GM12878 (cell line): ENCODE measurements around the gene TM4SF18. TPM values are rescaled to one million over a fixed set of nuclear protein-coding genes. Genes with fewer than 3 reads are reported as not detected.

Experiments used
- ATAC-seq: fragments of 200-7000 bp; cut with Tn5 transposase; 3 replicates; pipeline ENCODE4 v1.9.1; 2020; ENCODE audit warnings: mild to moderate bottlenecking, moderate library complexity
- BruUV-seq: library from RNA; stranded (reverse); fragments of 400-500 nt; replicated peaks from 2 replicates; lab custom pipeline; 2021; lab: Mats Ljungman, UMichigan
- CTCF ChIA-PET: fragments of 300-600 bp; sonication (Branson Sonifier 250); formaldehyde crosslinking; extraction: SDS; loops from one replicate; lab custom pipeline; 2021; ENCODE audit warnings: inconsistent platforms; lab: Yijun Ruan, JAX
- POLR2A ChIA-PET: fragments of 350-600 bp; formaldehyde crosslinking; extraction: SDS; loops from one replicate; lab custom pipeline; 2021; ENCODE audit warnings: inconsistent platforms; lab: Charles Lee
- RAD21 ChIA-PET: fragments of 300-600 bp; sonication (Branson Sonifier 250); formaldehyde crosslinking; loops from one replicate; lab custom pipeline; 2023; ENCODE audit warnings: antibody characterized with exemption; ENCODE audit not compliant: unreplicated experiment; lab: Charles Lee
- SMC1A ChIA-PET: fragments of 300-600 bp; sonication (Branson Sonifier 250); formaldehyde crosslinking; loops from one replicate; lab custom pipeline; 2023; ENCODE audit not compliant: unreplicated experiment, uncharacterized antibody; lab: Charles Lee
- DNase-seq: peaks from one replicate; pipeline ENCODE4 v3.0.0-alpha.2; 2011; ENCODE audit warnings: low read depth, low spot score
- FAIRE-seq: peaks from 3 replicates; lab custom pipeline; 2011; peaks lifted over from hg19 to GRCh38; lab: Jason Lieb, UNC
- H2AFZ ChIP-seq: 2 replicates; pipeline ENCODE4 v1.6.0; 2011; ENCODE audit warnings: low read depth, low read length, control low read depth; ENCODE audit not compliant: control insufficient read depth
- H3K27ac ChIP-seq: 2 replicates; pipeline ENCODE4 v1.5.1; 2011; ENCODE audit warnings: control low read depth; ENCODE audit not compliant: control insufficient read depth, insufficient read depth
- H3K27me3 ChIP-seq, 2 experiments: replicated peaks in 1 of 2; 2 replicates each; pipeline versions ENCODE4 v1.6.0 to v1.6.1; 2011; ENCODE audit warnings: low read length in 1 of 2; ENCODE audit not compliant: control insufficient read depth in 2 of 2, insufficient read depth in 2 of 2
- H3K36me3 ChIP-seq, 2 experiments: 2 replicates each; pipeline ENCODE4 v1.5.1; 2011; ENCODE audit warnings: low read length in 1 of 2; ENCODE audit not compliant: control insufficient read depth in 2 of 2, insufficient read depth in 2 of 2
- H3K4me1 ChIP-seq: 2 replicates; pipeline ENCODE4 v1.6.1; 2011; ENCODE audit warnings: mild to moderate bottlenecking, low read length, moderate library complexity, mixed read lengths; ENCODE audit not compliant: control insufficient read depth, insufficient read depth
- H3K4me2 ChIP-seq: 2 replicates; pipeline ENCODE4 v1.6.0; 2011; ENCODE audit warnings: control low read depth; ENCODE audit not compliant: control insufficient read depth, insufficient read depth
- H3K4me3 ChIP-seq: fragments of 200-600 bp; sonication (generic); 2 replicates; pipeline ENCODE4 v1.5.1; 2016
- H3K79me2 ChIP-seq: 2 replicates; pipeline ENCODE4 v1.6.0; 2011; ENCODE audit warnings: low read length; ENCODE audit not compliant: control insufficient read depth, insufficient read depth
- H3K9ac ChIP-seq: 2 replicates; pipeline ENCODE4 v1.8.0; 2011; ENCODE audit warnings: low read length, control low read depth, mixed read lengths; ENCODE audit not compliant: control insufficient read depth, insufficient read depth
- H3K9me3 ChIP-seq: replicated peaks from 3 replicates; pipeline ENCODE4 v1.5.1; 2011; ENCODE audit warnings: mild to moderate bottlenecking, low read length; ENCODE audit not compliant: control insufficient read depth, insufficient read depth
- H4K20me1 ChIP-seq: 2 replicates; pipeline ENCODE4 v1.6.0; 2011; ENCODE audit not compliant: control insufficient read depth, insufficient read depth
- CUX1 ChIP-seq: IDR thresholded peaks from 2 replicates; pipeline ENCODE4 v1.6.1; 2012; ENCODE audit warnings: improper control_type of control experiment, low read depth, low read length; ENCODE audit not compliant: insufficient replicate concordance
- HSF1 ChIP-seq: fragments of 150-350 bp; IDR thresholded peaks from 2 replicates; pipeline ENCODE4 v1.6.1; 2014; ENCODE audit warnings: mild to moderate bottlenecking, low read depth, low read length
- NR2F1 ChIP-seq: fragments of 450-650 bp; conservative IDR thresholded peaks from 2 replicates; pipeline ENCODE4 v1.6.1; 2017; ENCODE audit warnings: mild to moderate bottlenecking
- RBBP5 ChIP-seq: fragments of 200-600 bp; sonication (generic); conservative IDR thresholded peaks from 2 replicates; pipeline ENCODE4 v1.6.1; 2016
- RFX5 ChIP-seq: IDR thresholded peaks from 2 replicates; pipeline ENCODE4 v1.6.1; 2011; ENCODE audit warnings: low read depth, low read length, improper control_type of control experiment
- WGBS: methylation state at CpG from one replicate; pipeline ENCODE4 v1.1.6; 2016; ENCODE audit warnings: low lambda C conversion rate; ENCODE audit not compliant: insufficient replicate concordance, insufficient coverage; ENCODE audit errors: missing lambda C conversion rate; 5-methylcytosine and 5-hydroxymethylcytosine counted together
- in situ Hi-C: fragments of 300-500 bp; cut with MboI; formaldehyde crosslinking; loops from 9 replicates; pipeline ENCODE4 v1.14.3; 2018; ENCODE audit warnings: mixed read lengths
- intact Hi-C: fragments of 100-400 bp; cut with micrococcal nuclease; formaldehyde crosslinking; loops from one replicate; pipeline ENCODE4 v1.14.2; 2022; ENCODE audit not compliant: unreplicated experiment
- polyA plus RNA-seq, 11 experiments: library from polyadenylated mRNA; depleted of rRNA in 4 of 11; unstranded in 6 of 11; stranded (reverse) in 5 of 11; fragments of >200 nt; fragmentation: Nextera tagmentation in 4 of 11; fragmentation: Illumina TruSeq in 1 of 11; extraction: Ambion mirVana in 4 of 11; extraction: Trizol in 1 of 11; gene quantifications; 1 replicate in 1 of 11; 2 replicates in 10 of 11; pipeline versions ENCODE4 v1.2.1 to v1.2.3, GENCODE V29; 2011 to 2016; ENCODE audit warnings: inconsistent platforms in 2 of 11, missing spikeins in 2 of 11, low read depth in 1 of 11
- total RNA-seq, 4 experiments: library from RNA; depleted of rRNA in 3 of 4; stranded (reverse); fragments of >200 nt in 3 of 4; fragmentation: Illumina TruSeq in 1 of 4; extraction: Trizol in 1 of 4; gene quantifications; 2 replicates each; pipeline versions ENCODE4 v1.2.1 to v1.2.3, GENCODE V29; 2013 to 2021

Gene TM4SF18
- total and polyA plus RNA-seq, 10 of the 15 experiments (the other 5 are each of a cell fraction or from before 2014, with no cell fraction given) = 0.01 TPM; not detected in 9

- Histone ChIP-seq H3K27ac (no peak overlapping the region), H3K4me3 (no peak overlapping the region), H3K36me3 (no peaks in the 10 kb centered on the region), H3K4me1 (no peaks in the 10 kb centered on the region), H3K79me2 (no peaks in the 10 kb centered on the region), H3K9ac (no peak overlapping the region), H4K20me1 (no peaks in the 10 kb centered on the region), H3K9me3 (no peaks in the 10 kb centered on the region; the same call in 2 of the 3 replicates), H3K27me3 (no peaks in the 10 kb centered on the region), H3K4me2 (no peak overlapping the region), H2AFZ (no peak overlapping the region)
- POLR2A ChIA-PET = no interaction called here
- FAIRE-seq (no peak), DNase-seq (no peak), ATAC-seq (no peak)
- RAD21 ChIA-PET = no interaction called here
- BruUV-seq = no TSS peak
- CTCF ChIA-PET = no interaction called here
- intact Hi-C loops = no loop called here
- WGBS = 26% methylated on average over 1 of the region's 1 CpG
- in situ Hi-C loops = no loop called here
- SMC1A ChIA-PET = no interaction called here
- TF ChIP-seq RFX5 (no peak), NR2F1 (no peak), HSF1 (no peak), RBBP5 (no peak), CUX1 (no peak)
These were observed 19.9 kb downstream of the TM4SF18 start for GRCh38 chr3:149313542-149313941.
